GM19324 (cell line): ENCODE results near the gene PLA2G3.
A peak's percentile ranks its signal among the peaks of the same experiment; 100 is the strongest.

ENCODE experiments used
- ATAC-seq: cut with Tn5 transposase; IDR thresholded peaks from one replicate; pipeline ENCODE4 v1.9.1; 2021; ENCODE audit warnings: mild to moderate bottlenecking, moderate library complexity; ENCODE audit not compliant: unreplicated experiment, low FRiP score

Gene PLA2G3

GRCh38 chr22:31089160-31090100, 50.9 kb downstream of the PLA2G3 start:
- ATAC-seq = no peak

DNA sequence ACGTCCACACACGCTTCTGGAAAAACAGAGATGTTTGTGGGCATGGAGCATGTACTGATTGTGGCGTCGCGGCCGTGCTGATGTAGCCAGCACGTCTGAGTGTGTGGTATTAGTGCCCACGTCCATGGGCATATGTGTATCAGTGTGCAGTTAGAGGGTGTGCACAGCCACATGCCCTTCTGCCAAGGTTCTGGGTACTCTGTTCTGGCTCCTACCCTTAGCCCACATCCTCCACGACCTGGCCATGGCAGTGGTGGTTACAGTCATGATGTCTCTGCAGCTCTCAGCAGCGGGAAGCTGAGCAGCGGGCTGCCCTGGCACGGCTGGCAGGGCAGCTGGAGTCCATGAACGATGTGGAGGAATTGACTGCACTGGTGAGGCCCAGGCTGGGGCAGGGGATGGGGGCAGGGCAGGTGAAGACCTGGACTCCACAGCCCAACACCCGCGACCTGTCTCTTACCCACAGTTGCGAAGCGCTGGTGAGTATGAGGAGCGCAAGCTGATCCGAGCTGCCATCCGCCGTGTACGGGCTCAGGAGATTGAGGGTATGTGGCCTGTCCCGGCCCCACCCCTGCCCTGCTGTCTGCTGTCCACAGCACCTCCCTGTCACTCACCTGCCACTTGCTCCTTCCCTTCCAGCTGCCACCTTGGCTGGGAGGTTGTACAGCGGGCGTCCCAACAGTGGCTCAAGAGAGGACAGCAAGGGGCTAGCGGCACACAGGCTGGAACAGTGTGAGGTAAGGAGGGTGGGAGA, 51.9 kb downstream of the PLA2G3 start:
- ATAC-seq = no peak

DNA sequence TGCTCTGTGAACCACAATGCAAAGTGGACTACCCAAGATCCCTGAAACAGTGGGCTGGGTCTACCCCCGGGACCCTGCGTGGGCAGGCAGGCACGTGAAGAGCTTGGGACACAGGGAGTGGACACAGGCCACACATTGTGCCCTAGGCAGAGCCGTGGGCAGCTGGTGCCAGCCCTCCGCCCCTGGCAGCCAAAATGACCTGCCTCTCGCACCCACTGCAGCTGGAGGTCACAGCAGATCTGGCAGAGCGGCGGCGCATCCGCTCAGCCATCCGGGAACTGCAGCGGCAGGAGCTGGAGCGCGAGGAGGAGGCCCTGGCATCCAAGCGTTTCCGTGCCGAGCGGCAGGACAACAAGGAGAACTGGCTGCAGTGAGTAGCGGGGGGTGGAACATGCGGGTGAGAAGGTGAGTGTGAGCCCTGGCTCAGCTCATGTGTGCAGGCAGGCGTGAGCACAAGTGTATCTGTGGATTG, 52.5 kb downstream of the PLA2G3 start:
- ATAC-seq = no peak

GRCh38 chr22:31086703-31087330, 53.5 kb downstream of the PLA2G3 start:
- ATAC-seq = no peak

- ATAC-seq = no peak
These were observed 54.4 kb downstream of the PLA2G3 start for GRCh38 chr22:31085928-31086327.

DNA sequence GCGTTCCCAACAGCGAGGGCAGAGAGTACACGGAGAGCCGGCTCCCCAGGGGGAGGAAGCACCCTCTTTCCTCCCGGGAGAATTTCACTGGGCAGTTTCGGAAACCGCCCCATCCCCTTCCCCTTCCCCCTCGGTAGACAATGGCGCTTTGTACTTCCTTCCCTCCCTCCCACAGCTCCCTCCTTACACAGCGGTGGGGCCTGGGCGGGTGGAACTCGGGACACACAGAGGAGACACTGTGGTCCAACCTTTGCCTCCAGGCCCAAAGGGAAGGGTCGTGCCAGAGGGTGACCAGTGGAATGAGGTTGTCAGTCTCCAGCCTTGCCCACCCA, 54.8 kb downstream of the PLA2G3 start:
- no peak for ATAC-seq

- ATAC-seq = peak; percentile 58
These were observed 55.4 kb downstream of the PLA2G3 start for GRCh38 chr22:31084811-31085492.
